Left ventricle myocardium inferior (tissue), 1 donor: Measurements from ENCODE around the gene KRT77. TPM values are rescaled to one million over a fixed set of nuclear protein-coding genes. Genes with fewer than 3 reads are reported as not detected.
"Not testable (repeated sequence)": the region's sequence is repeated elsewhere in the genome, so short reads cannot be mapped to it uniquely, and the experiment has no call there.

Experiments used
- DNase-seq: peaks from one replicate; pipeline ENCODE4 v3.0.0-alpha.2; 2020
- H3K27ac ChIP-seq: fragments of 200-600 bp; replicated peaks from 2 replicates; pipeline ENCODE4 v1.8.0; 2021
- H3K27me3 ChIP-seq: fragments of 200-600 bp; 2 replicates; pipeline ENCODE4 v1.8.0; 2021; ENCODE audit warnings: low read depth
- H3K36me3 ChIP-seq: fragments of 200-600 bp; 2 replicates; pipeline ENCODE4 v1.8.0; 2021
- H3K4me1 ChIP-seq: fragments of 200-600 bp; 2 replicates; pipeline ENCODE4 v1.8.0; 2021
- H3K4me3 ChIP-seq: fragments of 200-600 bp; 2 replicates; pipeline ENCODE4 v1.8.0; 2021; ENCODE audit warnings: mild to moderate bottlenecking, moderate library complexity
- H3K9me3 ChIP-seq: fragments of 200-600 bp; replicated peaks from 2 replicates; pipeline ENCODE4 v1.8.0; 2021
- intact Hi-C: fragments of 100-400 bp; cut with micrococcal nuclease; formaldehyde crosslinking; loops from one replicate; pipeline ENCODE4 v1.11.0; 2022
- total RNA-seq: library from RNA; stranded (reverse); fragmentation: NEBNext Ultra II Directional; extraction: Animal tissue kit (Norgen Biotek cat#: 25700); gene quantifications from one replicate; pipeline ENCODE4 v1.2.1, GENCODE V29; 2021
- TF ChIP-seq, protein P1 (sequence below): fragments of 200-600 bp; IDR thresholded peaks from 2 replicates; pipeline ENCODE4 v1.8.0; 2021; ENCODE audit warnings: antibody characterized with exemption, mild to moderate bottlenecking, borderline replicate concordance
- donor health status: DM: no; HTN: yes; CAD: no; lungs with severe emphysema.

Gene KRT77
- total RNA-seq, 1 donor from 2014 or later, result not detected

DNA sequence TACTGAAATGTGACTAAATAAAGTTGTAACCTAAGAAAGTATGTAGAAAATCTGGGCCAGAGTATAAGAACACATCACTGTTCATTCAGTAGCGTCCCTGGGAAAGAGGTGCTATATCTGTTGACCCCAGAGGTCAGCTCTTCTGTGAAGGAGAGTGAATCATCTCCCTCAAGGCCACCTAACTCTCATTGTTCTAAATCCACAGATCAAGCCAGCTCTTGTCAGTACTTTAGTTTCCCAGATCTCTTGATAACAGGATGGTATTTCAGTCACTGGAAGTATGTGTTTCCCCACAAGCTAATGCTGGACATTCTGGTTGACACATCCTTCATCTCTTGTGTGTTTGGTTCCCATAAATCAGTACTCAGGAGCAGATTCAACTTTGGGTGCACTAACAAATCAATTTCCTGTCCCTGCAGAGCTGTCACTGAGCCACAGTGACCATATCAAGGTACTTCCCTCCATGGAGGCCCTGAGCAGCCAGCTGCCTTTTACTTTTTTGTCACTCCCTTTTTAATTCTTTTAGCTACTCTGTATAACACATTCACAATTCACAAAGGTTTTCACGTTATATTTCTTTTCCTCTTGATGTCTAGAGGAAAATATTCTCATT, 30.9 kb downstream of the KRT77 start:
- peaks cover 48% of the 10 kb centered on the region for H3K27me3 ChIP-seq
- no peak for DNase-seq
- no peaks in the 10 kb centered on the region for H3K4me1 ChIP-seq
- H3K4me3 ChIP-seq, result no peak overlapping the region
- TF ChIP-seq, protein P1, sequence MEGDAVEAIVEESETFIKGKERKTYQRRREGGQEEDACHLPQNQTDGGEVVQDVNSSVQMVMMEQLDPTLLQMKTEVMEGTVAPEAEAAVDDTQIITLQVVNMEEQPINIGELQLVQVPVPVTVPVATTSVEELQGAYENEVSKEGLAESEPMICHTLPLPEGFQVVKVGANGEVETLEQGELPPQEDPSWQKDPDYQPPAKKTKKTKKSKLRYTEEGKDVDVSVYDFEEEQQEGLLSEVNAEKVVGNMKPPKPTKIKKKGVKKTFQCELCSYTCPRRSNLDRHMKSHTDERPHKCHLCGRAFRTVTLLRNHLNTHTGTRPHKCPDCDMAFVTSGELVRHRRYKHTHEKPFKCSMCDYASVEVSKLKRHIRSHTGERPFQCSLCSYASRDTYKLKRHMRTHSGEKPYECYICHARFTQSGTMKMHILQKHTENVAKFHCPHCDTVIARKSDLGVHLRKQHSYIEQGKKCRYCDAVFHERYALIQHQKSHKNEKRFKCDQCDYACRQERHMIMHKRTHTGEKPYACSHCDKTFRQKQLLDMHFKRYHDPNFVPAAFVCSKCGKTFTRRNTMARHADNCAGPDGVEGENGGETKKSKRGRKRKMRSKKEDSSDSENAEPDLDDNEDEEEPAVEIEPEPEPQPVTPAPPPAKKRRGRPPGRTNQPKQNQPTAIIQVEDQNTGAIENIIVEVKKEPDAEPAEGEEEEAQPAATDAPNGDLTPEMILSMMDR, result no peak
- no peak overlapping the region for H3K27ac ChIP-seq
- no peaks in the 10 kb centered on the region for H3K9me3 ChIP-seq
- H3K36me3 ChIP-seq, result no peaks in the 10 kb centered on the region
- intact Hi-C loops, result no loop called here

DNA sequence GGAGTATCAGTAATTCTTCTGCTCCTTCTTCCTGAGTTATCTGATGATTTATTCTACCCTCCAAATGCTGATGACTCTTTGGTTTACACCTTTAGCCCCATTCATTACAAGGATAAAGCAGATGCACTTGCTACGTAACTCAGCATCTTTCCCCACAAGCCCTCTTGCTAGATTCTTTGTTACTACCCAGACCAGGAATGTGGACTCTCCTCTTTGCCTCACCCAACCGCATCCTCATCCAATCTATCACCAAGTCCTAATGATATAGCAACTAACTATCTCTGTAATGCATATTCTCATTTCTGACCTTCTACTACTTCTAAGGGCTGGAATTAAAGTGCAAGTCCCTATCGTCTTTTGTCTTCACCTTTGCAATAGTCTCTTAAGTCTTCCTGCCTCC, 32.4 kb downstream of the KRT77 start:
- H3K27ac ChIP-seq, result no peak overlapping the region
- no peaks in the 10 kb centered on the region for H3K9me3 ChIP-seq
- no peaks in the 10 kb centered on the region for H3K4me1 ChIP-seq
- DNase-seq, result no peak
- intact Hi-C loops, result no loop called here
- no peaks in the 10 kb centered on the region for H3K36me3 ChIP-seq
- TF ChIP-seq, protein P1, result no peak
- H3K27me3 ChIP-seq, result peaks cover 55% of the 10 kb centered on the region
- H3K4me3 ChIP-seq, result no peak overlapping the region

DNA sequence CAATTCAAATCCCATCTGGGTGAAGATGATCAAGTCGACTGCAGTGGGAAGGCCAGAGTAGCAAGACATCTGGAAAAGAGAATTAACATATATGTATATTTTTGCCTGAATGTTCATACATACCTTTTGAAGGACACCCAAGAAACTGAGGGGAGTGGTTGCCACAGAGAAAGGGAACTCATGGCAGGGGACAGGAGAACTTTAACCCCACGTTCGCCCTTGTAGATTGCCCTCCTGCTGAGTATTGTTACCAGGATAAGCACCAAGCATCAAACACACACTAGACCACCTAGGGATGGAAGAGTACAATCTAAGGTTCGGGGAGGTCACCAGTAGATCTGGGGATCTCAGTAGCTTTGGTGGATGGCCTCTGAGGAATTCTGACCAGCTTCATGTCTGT, 32.8 kb downstream of the KRT77 start:
- no peak for DNase-seq
- Histone ChIP-seq H3K9me3 (no peaks in the 10 kb centered on the region), H3K27ac (no peak overlapping the region), H3K4me1 (no peaks in the 10 kb centered on the region), H3K36me3 (no peaks in the 10 kb centered on the region), H3K27me3 (peaks cover 55% of the 10 kb centered on the region), H3K4me3 (no peak overlapping the region)
- intact Hi-C loops, result no loop called here
- TF ChIP-seq, protein P1, result no peak

DNA sequence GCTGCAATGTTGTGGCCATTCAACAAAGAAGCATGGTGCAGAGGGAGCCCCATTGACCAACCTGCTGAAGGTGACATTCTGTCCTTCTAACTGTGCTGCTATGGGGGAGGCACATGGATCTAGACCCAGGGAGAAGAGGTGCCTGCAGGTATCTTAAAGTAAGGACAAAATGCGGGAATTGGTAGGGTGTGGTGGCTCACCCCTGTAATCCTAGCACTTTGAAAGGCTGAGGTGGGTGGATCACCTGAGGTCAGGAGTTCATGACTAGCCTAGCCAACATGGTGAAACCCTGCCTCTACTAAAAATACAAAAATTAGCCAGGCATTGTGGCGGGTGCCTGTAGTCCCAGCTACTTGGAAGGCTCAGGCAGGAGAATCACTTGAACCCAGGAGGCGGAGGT, 33.4 kb downstream of the KRT77 start:
- H3K9me3 ChIP-seq, DNase-seq, H3K4me1 ChIP-seq, intact Hi-C loops, H3K4me3 ChIP-seq, H3K36me3 ChIP-seq, H3K27ac ChIP-seq: not testable (repeated sequence)
- peaks cover 56% of the 10 kb centered on the region for H3K27me3 ChIP-seq

DNA sequence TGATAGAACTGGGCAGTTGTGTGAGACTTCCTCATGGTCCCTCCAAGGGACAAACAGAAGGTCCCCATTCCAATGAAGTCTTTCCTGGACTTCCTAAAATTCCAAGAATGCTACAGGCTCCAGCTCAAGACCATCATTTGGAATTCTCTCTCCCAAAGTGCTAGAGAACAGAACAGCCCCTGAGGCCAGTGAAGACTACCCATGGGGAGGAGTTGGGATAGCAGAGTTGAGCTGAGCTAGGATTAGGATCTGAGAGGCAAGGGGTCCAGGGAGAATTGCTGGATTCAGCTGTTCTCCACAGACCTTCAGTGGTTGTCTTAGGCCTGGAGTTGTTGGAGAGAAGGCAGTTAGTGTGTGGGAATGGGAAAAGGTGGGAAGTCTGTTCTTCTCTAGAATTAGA, 33.9 kb downstream of the KRT77 start:
- TF ChIP-seq, protein P1, result no peak
- H3K4me3 ChIP-seq, result no peak overlapping the region

DNA sequence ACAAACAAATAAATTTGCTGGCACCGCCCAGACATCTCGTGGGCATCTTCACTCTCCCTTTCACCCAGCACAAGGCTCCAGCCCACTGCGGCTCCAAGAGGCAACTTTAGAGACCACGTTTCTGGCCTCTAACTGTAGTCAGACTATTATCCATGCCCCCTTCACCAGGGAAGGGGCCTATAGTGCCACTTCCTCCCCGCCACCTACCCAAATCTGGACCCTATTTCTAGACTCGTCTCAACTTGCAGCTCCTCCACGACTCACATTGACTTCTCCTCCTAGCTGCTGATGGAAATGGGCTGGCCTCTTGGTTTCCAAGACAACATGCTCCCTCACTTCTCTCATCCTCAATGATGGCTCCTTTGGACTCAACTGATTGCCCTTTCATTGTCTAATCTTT, 35.4 kb downstream of the KRT77 start:
- TF ChIP-seq, protein P1, result no peak
- Histone ChIP-seq H3K4me3 (no peak overlapping the region), H3K36me3 (no peaks in the 10 kb centered on the region), H3K27me3 (peaks cover 47% of the 10 kb centered on the region), H3K27ac (no peak overlapping the region), H3K4me1 (no peaks in the 10 kb centered on the region), H3K9me3 (no peaks in the 10 kb centered on the region)
- DNase-seq, result no peak
- intact Hi-C loops, result no loop called here

More for the DNA sequence above, 33.9 kb downstream of the KRT77 start:
- no peak for DNase-seq
- intact Hi-C loops, result no loop called here
- Histone ChIP-seq H3K27ac (no peak overlapping the region), H3K9me3 (no peaks in the 10 kb centered on the region), H3K27me3 (peaks cover 56% of the 10 kb centered on the region), H3K36me3 (no peaks in the 10 kb centered on the region), H3K4me1 (no peaks in the 10 kb centered on the region)
